Bone marrow (tissue), 2 donors: Measurements from ENCODE around the gene BMP4.

Experiments used
- DNase-seq, 2 donors: peaks; one replicate each; lab custom pipeline; 2025; lab: John Stamatoyannopoulos, UW

The BMP4 gene

GRCh38 chr14:53964249-53964648 lies 7.6 kb upstream of the BMP4 start:
- DNase-seq = no peak

GRCh38 chr14:53963320-53964227 lies 6.9 kb upstream of the BMP4 start:
- DNase-seq = no peak

- no peak for DNase-seq
Measured at GRCh38 chr14:53962953-53963319, 6.3 kb upstream of the BMP4 start.

GRCh38 chr14:53958628-53959027 lies 2.0 kb upstream of the BMP4 start:
- DNase-seq = no peak

GRCh38 chr14:53957739-53958138 lies 1.1 kb upstream of the BMP4 start:
- DNase-seq = no peak

- no peak for DNase-seq
Measured at GRCh38 chr14:53955671-53956426, 776 bp downstream of the BMP4 start.

GRCh38 chr14:53955229-53955556 lies 1.4 kb downstream of the BMP4 start:
- no peak for DNase-seq

- no peak for DNase-seq
Measured at GRCh38 chr14:53954551-53955228, 1.9 kb downstream of the BMP4 start.

GRCh38 chr14:53953828-53954550 lies 2.6 kb downstream of the BMP4 start:
- DNase-seq = no peak

- no peak for DNase-seq
Measured at GRCh38 chr14:53953002-53953827, 3.4 kb downstream of the BMP4 start.

- DNase-seq = no peak
Measured at GRCh38 chr14:53952533-53952932, 4.1 kb downstream of the BMP4 start.

- DNase-seq = no peak
Measured at GRCh38 chr14:53951627-53952303, 4.9 kb downstream of the BMP4 start.

- no peak for DNase-seq
Measured at GRCh38 chr14:53951243-53951626, 5.4 kb downstream of the BMP4 start.

- no peak for DNase-seq
Measured at GRCh38 chr14:53950031-53950793, 6.4 kb downstream of the BMP4 start.

GRCh38 chr14:53949201-53949600 lies 7.4 kb downstream of the BMP4 start:
- no peak for DNase-seq

- no peak for DNase-seq
Measured at GRCh38 chr14:53948205-53948884, 8.3 kb downstream of the BMP4 start.

- DNase-seq = no peak
Measured at GRCh38 chr14:53947452-53948204, 9.0 kb downstream of the BMP4 start.

- DNase-seq = no peak
Measured at GRCh38 chr14:53947094-53947445, 9.6 kb downstream of the BMP4 start.
